NCI-H82 treated with DMSO at 0.1 percent for 48 hours (cell line): Measurements from ENCODE around the gene SUGP1.

Experiments
- DNase-seq: peaks from one replicate; lab custom pipeline; 2025; ENCODE audit not compliant: unreplicated experiment; lab: John Stamatoyannopoulos, UW

Gene SUGP1

DNA sequence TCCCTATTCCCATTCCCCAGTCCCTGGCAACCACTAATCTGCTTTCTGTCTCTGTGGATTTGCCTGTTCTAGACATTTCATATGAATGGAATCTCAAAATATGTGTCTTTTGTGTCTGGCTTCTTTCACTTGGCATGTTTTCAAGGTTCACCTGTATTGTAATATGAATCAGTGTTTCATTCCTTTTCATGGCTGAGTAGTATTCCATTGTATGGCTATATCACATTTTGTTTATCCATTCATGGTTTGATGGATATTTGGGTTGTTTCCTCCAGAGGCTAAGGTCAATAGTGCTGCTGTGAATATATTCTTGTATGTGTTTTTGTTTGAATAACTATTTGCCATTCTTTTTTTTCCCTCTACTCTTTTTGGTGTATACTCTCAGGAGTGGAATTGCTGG lies 84.1 kb downstream of the SUGP1 start:
- DNase-seq = no peak

DNA sequence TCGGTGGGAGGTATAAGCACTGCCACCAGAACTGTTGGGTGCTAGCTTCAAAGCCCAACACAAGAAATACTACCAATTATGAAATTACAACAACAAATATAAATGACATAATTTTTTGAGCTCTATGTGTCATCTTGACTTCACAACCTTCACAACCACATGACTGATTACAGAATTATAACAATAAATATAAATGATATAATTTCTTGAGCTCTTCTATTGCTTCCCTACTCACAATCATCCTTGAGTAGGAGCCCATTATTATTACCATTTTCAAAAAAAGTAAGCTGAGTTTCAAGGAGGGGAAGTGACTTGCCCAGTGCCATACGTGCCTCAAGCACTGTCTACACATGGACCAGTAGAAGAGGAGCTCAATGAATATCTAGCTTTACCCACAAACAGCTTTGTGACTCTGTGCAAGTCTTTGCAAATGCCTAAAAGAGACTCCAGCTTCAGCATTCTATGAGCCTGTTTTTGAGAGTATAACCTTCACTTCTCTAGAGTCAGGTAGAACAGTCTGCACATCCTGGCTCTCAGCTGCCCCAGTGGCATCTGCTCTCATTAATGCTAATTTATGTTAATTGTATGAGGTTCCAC lies 86.0 kb downstream of the SUGP1 start:
- DNase-seq = no peak

DNA sequence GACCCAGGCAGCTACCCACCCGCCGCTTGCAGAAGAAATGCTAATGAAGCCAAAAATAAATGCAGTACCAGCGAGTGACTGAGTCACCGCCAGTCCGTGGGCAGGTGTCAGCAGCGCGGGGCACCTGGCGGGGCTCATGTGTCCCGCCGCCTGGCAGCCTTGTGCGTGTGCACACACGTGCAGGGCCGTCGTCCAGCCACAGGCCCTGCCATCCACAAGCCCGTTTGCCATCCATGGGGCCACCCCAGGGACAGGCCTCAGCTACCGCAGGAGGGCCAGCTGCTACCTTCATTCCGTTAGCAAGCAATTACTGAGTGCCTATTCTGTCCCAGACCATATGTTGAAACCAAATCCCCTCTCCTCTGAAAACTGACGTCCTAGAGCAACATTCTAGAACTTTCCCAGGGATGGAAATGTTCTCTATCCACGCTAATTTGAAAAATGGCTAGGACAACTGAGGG lies 88.0 kb downstream of the SUGP1 start:
- DNase-seq = peak; percentile 67

DNA sequence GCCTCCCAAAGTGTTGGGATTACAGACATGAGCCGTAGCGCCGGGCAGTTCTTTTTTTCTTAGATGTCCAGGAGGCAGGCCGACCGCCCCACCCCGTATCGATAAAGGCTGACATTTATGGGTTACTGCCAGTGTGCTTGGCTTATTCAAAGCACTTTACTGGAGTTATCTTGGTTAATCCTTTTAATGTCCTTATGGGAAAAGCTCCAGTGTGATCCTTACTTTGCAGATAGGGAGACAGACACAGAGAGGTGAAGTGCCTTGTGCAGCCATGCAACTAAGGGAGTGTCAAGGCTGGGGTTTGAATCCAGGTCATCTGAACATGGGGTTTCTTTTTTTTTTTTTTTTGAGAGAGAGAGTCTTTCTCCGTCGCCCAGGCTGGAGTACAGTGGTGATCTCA lies 89.3 kb downstream of the SUGP1 start:
- peak; percentile 99 for DNase-seq

DNA sequence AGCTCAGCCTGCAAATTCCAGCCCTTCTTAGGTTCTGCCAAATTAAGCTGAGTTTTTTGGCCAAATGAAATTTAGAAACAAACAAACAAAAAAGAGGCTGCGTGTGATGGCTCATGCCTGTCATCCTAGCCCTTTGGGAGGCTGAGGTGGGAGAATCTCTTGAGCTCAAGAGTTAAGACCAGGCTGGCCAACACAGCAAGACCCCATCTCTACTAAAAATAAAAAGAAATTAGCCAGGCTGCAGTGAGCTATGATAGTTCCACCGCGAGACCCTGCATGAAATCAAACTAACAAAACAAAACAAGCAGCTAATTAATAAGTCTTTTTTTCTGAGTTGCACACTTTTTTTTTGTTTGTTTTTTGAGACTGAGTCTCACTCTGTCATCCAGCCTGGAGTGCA lies 90.6 kb downstream of the SUGP1 start:
- DNase-seq = no peak

DNA sequence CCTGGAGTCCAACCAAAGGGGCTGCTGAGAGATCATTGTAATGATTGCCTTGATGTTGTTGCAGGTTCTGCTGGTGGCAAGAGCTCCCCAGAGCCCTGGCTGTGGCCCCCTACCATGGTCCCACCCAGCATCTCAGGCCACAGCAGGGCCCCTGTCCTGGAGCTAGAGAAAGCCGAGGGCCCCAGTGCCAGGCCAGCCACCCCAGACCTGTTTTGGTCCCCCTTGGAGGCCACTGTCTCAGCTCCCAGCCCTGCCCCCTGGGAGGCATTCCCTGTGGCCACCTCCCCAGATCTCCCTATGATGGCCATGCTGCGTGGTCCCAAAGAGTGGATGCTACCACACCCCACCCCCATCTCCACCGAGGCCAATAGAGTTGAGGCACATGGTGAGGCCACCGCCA lies 93.1 kb downstream of the SUGP1 start:
- DNase-seq = no peak

DNA sequence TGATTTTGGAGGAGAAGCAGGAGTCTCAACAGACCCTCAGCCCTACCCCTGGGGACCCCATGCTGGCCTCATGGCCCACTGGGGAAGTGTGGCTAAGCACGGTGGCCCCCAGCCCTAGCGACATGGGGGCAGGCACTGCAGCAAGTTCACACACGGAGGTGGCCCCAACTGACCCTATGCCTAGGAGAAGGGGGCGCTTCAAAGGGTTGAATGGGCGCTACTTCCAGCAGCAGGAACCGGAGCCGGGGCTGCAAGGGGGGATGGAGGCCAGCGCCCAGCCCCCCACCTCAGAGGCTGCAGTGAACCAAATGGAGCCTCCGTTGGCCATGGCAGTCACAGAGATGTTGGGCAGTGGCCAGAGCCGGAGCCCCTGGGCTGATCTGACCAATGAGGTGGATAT lies 93.6 kb downstream of the SUGP1 start:
- no peak for DNase-seq

DNA sequence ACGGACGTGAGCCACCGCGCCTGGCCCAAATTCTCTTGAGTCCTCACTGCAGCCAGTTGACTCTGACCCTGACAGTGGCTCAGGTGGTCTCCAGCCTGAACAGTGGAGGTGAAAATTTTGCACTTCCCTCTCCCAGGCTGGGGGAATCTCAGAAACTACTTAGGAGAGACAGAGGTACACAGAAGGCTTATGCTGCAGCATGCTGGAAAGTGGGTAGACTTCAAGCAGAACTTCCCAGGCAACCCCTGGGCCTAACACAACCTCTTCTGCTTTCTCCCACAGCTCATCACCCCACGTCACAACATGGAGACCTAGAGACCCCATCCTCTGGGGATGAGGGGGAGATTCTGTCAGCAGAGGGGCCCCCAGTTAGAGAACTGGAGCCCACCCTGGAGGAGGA lies 94.1 kb downstream of the SUGP1 start:
- no peak for DNase-seq
